ENCODE data around the gene TYSND1.
"Not testable (repeated sequence)": the region's sequence is repeated elsewhere in the genome, so short reads cannot be mapped to it uniquely, and the experiment has no call there.

The TYSND1 gene

DNA sequence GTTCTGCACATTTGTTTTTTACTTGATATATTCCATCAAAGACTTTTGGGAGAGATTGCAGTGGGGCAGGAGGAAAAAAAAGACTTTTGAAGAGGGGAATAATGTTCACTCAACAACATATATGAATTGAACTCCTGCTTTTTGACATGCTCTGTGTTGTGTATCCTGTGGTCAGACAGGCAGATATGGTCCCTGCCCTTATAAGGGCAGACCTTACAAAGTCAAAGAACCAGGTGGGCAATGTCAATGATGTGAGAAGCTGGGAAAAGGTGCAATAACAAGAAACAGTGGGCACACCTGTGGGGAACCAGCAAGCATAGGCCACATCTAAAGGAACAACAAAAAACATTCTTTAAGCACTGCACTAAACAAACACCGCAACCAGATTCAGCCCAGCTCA lies 22.1 kb downstream of the TYSND1 start:
- H3K9me3 ChIP-seq (ENCODE audit: control insufficient read depth, low read length): no peaks in the 10 kb centered on the region
- no peaks in the 10 kb centered on the region for H3K4me1 ChIP-seq (ENCODE audit: control insufficient read depth, insufficient read depth, low read length)
- H3K27ac ChIP-seq (ENCODE audit: insufficient read depth, low read depth, low read length, poor library complexity, severe bottlenecking): no peak overlapping the region
- 100% methylated on average over 1 of the region's 1 CpG for WGBS, 2 experiments
- no peaks in the 10 kb centered on the region for H3K27me3 ChIP-seq (ENCODE audit: control insufficient read depth, insufficient read depth, low read length, poor library complexity, severe bottlenecking)
- no peak overlapping the region for H3K4me3 ChIP-seq (ENCODE audit: insufficient read depth, low read depth, low read length)
- H3K36me3 ChIP-seq (ENCODE audit: control insufficient read depth, insufficient read depth, low read length): no peaks in the 10 kb centered on the region

DNA sequence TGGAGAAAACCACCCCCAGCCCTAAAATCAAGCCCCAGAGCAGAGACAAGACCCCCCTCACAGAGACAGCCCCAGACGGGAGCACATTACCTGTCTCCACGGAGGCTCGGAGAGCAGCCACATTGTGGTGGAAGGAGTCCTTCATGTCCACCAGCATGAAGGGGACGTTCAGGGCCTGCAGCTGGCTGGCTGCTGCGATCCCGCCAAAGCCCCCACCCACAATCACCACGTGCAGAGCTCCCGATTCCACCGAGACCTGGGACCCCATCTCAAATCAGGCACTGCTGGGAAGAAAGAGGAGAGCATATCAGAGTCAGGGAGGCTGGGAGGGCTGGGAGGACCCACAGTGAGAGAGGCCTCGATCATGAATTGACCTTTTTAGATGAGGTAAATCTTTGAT lies 22.7 kb downstream of the TYSND1 start:
- Histone ChIP-seq H3K36me3 (ENCODE audit: control insufficient read depth, insufficient read depth, low read length) (no peaks in the 10 kb centered on the region), H3K9me3 (ENCODE audit: control insufficient read depth, low read length) (no peaks in the 10 kb centered on the region), H3K4me3 (ENCODE audit: insufficient read depth, low read depth, low read length) (no peak overlapping the region), H3K4me1 (ENCODE audit: control insufficient read depth, insufficient read depth, low read length) (no peaks in the 10 kb centered on the region), H3K27ac (ENCODE audit: insufficient read depth, low read depth, low read length, poor library complexity, severe bottlenecking) (no peak overlapping the region), H3K27me3 (ENCODE audit: control insufficient read depth, insufficient read depth, low read length, poor library complexity, severe bottlenecking) (no peaks in the 10 kb centered on the region)
- WGBS, 2 experiments: 92 to 96% methylated on average over 9 to 10 of the region's 10 CpGs

DNA sequence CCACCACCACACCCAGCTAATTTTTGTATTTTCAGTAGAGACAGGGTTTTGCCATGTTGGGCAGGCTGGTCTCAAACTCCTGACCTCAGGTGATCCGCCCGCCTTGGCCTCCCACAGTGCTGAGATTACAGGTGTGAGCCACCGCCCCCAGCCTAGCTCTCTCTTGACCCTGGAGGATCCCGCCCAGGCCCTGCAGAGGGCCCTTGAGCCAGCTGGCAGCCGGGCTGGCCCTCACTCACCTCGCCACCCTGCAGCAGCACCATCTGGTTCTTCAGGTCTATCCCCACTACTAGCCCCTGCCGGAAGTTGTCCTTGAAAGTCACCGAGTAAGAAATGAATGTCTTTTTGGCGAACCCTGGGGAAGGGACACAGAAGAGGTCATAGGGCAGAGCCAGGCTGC lies 23.3 kb downstream of the TYSND1 start:
- not testable (repeated sequence) for H3K4me3 ChIP-seq (ENCODE audit: insufficient read depth, low read depth, low read length); H3K4me1 ChIP-seq (ENCODE audit: control insufficient read depth, insufficient read depth, low read length); H3K27me3 ChIP-seq (ENCODE audit: control insufficient read depth, insufficient read depth, low read length, poor library complexity, severe bottlenecking); H3K36me3 ChIP-seq (ENCODE audit: control insufficient read depth, insufficient read depth, low read length); H3K9me3 ChIP-seq (ENCODE audit: control insufficient read depth, low read length); H3K27ac ChIP-seq (ENCODE audit: insufficient read depth, low read depth, low read length, poor library complexity, severe bottlenecking)
- 94 to 95% methylated on average over 9 of the region's 9 CpGs for WGBS, 2 experiments

DNA sequence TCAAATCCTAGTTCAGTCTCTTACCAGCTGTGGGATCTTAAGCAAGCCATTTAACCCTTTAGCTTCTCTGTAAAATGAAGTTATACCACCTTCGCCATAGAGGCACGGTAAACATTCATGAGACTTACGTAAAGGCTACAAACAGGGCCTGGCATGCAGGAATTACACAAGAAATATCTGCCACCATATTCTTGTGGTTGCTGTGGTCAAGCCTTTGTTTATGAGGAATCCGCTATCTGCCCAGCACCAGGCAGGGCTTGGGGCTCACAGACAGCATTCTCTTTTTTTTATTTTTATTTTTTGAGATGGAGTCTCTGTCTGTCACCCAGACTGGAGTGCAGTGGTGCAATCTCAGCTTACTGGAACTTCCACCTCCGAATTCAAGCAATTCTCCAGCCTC lies 23.8 kb downstream of the TYSND1 start:
- no peak overlapping the region for H3K27ac ChIP-seq (ENCODE audit: insufficient read depth, low read depth, low read length, poor library complexity, severe bottlenecking)
- H3K9me3 ChIP-seq (ENCODE audit: control insufficient read depth, low read length): no peaks in the 10 kb centered on the region
- no peaks in the 10 kb centered on the region for H3K4me1 ChIP-seq (ENCODE audit: control insufficient read depth, insufficient read depth, low read length)
- no peak overlapping the region for H3K4me3 ChIP-seq (ENCODE audit: insufficient read depth, low read depth, low read length)
- no peaks in the 10 kb centered on the region for H3K36me3 ChIP-seq (ENCODE audit: control insufficient read depth, insufficient read depth, low read length)
- no peaks in the 10 kb centered on the region for H3K27me3 ChIP-seq (ENCODE audit: control insufficient read depth, insufficient read depth, low read length, poor library complexity, severe bottlenecking)
- WGBS, 2 experiments: 92 to 94% methylated on average over 5 of the region's 5 CpGs

DNA sequence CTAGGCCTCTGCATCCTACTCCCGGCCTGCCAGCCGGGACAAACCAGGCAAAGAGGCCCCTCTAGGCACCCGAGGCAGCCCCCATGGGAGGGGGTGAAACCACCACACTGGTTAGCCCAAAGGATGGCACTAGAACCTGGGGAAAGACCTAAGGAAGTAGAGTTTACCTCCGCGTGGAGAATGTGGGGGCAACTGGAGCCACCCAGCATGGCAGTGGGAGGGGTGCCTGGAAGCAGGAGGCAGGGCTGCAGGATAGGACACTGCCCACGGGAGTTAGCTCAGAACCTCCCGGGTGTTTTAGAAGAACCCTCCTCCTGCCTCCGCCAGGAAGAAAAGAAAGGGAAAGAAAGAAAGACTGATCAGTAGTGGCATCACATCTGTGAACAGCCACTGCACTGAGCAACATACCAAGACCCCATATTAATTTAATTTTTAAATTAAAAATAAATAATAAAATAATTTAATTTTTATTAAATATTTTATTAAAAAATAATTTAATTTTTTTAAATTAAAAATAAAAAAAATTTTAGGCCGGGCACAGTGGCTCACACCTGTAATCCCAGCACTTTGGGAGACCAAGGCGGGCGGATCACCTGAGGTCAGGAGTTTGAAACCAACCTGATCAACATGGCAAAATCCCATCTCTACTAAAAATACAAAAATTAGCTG lies 25.1 kb downstream of the TYSND1 start:
- H3K27me3 ChIP-seq (ENCODE audit: control insufficient read depth, insufficient read depth, low read length, poor library complexity, severe bottlenecking): no peaks in the 10 kb centered on the region
- 94 to 95% methylated on average over 11 of the region's 11 CpGs for WGBS, 2 experiments
- H3K9me3 ChIP-seq (ENCODE audit: control insufficient read depth, low read length): no peaks in the 10 kb centered on the region
- no peaks in the 10 kb centered on the region for H3K36me3 ChIP-seq (ENCODE audit: control insufficient read depth, insufficient read depth, low read length)
- H3K27ac ChIP-seq (ENCODE audit: insufficient read depth, low read depth, low read length, poor library complexity, severe bottlenecking): no peak overlapping the region
- H3K4me3 ChIP-seq (ENCODE audit: insufficient read depth, low read depth, low read length): no peak overlapping the region
- no peaks in the 10 kb centered on the region for H3K4me1 ChIP-seq (ENCODE audit: control insufficient read depth, insufficient read depth, low read length)

DNA sequence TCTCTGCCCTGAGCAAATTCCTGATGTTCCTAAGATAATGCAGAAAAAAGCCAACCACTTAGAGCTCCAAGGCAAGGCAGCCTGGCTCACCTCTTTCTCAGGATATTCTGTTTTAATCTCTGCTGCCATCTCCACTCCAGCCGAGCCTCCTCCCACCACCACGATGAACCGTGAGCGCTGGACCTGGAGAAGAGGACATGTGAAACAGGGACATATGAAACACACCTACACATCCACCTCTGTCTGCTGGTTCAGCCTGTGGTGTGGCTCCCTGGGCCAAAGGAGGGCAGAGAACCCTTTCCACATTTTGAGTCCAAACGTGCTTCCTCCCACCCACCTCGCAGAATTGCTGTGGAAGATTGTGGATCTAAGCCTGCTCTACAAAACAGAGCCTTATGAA lies 26.1 kb downstream of the TYSND1 start:
- H3K36me3 ChIP-seq (ENCODE audit: control insufficient read depth, insufficient read depth, low read length): no peaks in the 10 kb centered on the region
- no peak overlapping the region for H3K27ac ChIP-seq (ENCODE audit: insufficient read depth, low read depth, low read length, poor library complexity, severe bottlenecking)
- 89 to 93% methylated on average over 6 of the region's 6 CpGs for WGBS, 2 experiments
- H3K4me3 ChIP-seq (ENCODE audit: insufficient read depth, low read depth, low read length): no peak overlapping the region
- H3K9me3 ChIP-seq (ENCODE audit: control insufficient read depth, low read length): no peaks in the 10 kb centered on the region
- H3K27me3 ChIP-seq (ENCODE audit: control insufficient read depth, insufficient read depth, low read length, poor library complexity, severe bottlenecking): no peaks in the 10 kb centered on the region
- H3K4me1 ChIP-seq (ENCODE audit: control insufficient read depth, insufficient read depth, low read length): no peaks in the 10 kb centered on the region

DNA sequence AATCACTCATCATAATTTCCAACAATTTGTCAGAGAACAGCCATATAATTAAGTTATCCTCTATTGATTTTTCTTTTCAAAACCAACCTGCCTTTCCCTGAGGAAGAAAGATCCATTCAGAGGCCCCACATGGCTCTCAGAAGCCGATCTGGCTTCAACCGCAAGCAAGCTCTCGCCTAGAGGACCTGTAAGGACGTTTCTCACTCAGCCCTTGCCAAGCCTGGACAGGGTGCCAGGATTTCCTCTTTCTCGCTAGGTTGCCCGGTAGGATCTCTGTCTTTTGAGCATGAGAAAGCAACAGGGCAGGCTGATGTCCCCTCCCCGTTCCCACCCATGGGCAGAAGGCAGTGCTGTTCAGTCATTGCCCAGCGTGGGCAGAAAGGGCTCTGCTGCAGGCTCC lies 26.9 kb downstream of the TYSND1 start:
- 90 to 91% methylated on average over 8 of the region's 8 CpGs for WGBS, 2 experiments
- Histone ChIP-seq H3K4me1 (ENCODE audit: control insufficient read depth, insufficient read depth, low read length) (no peaks in the 10 kb centered on the region), H3K27ac (ENCODE audit: insufficient read depth, low read depth, low read length, poor library complexity, severe bottlenecking) (no peak overlapping the region), H3K36me3 (ENCODE audit: control insufficient read depth, insufficient read depth, low read length) (no peaks in the 10 kb centered on the region), H3K27me3 (ENCODE audit: control insufficient read depth, insufficient read depth, low read length, poor library complexity, severe bottlenecking) (no peaks in the 10 kb centered on the region), H3K4me3 (ENCODE audit: insufficient read depth, low read depth, low read length) (no peak overlapping the region), H3K9me3 (ENCODE audit: control insufficient read depth, low read length) (no peaks in the 10 kb centered on the region)

DNA sequence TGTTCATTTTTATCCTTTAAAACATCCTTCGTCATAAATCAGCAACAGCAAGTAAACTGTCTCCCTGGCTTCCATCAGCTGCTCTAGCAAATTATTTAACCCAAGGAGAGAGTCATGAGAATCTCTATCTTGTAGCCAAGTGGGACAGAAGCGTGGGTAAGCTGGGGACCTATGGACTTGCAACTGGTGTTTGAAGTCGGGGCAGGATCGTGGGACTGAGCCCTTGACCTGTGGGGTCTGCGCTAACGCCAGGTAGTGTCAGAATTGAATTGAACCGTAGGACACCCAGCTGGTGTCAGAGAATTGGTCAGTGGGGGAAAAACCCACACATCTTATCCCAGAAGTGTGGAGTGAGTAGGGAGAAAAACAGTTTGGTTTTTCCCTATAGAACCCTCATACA lies 27.3 kb downstream of the TYSND1 start:
- no peaks in the 10 kb centered on the region for H3K27me3 ChIP-seq (ENCODE audit: control insufficient read depth, insufficient read depth, low read length, poor library complexity, severe bottlenecking)
- WGBS, 2 experiments: 95% methylated on average over 7 of the region's 7 CpGs
- H3K36me3 ChIP-seq (ENCODE audit: control insufficient read depth, insufficient read depth, low read length): no peaks in the 10 kb centered on the region
- no peak overlapping the region for H3K4me3 ChIP-seq (ENCODE audit: insufficient read depth, low read depth, low read length)
- H3K4me1 ChIP-seq (ENCODE audit: control insufficient read depth, insufficient read depth, low read length): no peaks in the 10 kb centered on the region
- no peaks in the 10 kb centered on the region for H3K9me3 ChIP-seq (ENCODE audit: control insufficient read depth, low read length)
- H3K27ac ChIP-seq (ENCODE audit: insufficient read depth, low read depth, low read length, poor library complexity, severe bottlenecking): no peak overlapping the region

DNA sequence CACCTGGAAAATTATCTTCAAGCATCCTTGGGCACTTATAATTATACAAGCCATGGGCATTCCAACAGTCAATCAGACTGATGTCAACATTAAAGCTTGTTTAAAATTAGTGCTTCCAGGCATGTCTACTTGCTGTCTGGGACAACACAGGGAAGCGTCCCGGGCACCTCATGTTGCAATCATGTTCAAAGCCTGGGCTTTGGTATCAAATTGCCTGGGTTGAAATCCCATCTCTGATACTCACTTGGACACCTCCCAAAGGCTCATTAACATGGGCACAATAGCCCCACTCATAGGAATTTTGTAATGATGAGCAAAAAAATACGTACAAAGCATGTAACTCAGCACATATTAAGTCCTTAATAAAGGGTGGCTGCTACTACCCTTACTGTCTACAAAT lies 28.3 kb downstream of the TYSND1 start:
- Histone ChIP-seq H3K4me1 (ENCODE audit: control insufficient read depth, insufficient read depth, low read length) (no peaks in the 10 kb centered on the region), H3K4me3 (ENCODE audit: insufficient read depth, low read depth, low read length) (no peak overlapping the region), H3K36me3 (ENCODE audit: control insufficient read depth, insufficient read depth, low read length) (no peaks in the 10 kb centered on the region), H3K27ac (ENCODE audit: insufficient read depth, low read depth, low read length, poor library complexity, severe bottlenecking) (no peak overlapping the region), H3K27me3 (ENCODE audit: control insufficient read depth, insufficient read depth, low read length, poor library complexity, severe bottlenecking) (no peaks in the 10 kb centered on the region), H3K9me3 (ENCODE audit: control insufficient read depth, low read length) (no peaks in the 10 kb centered on the region)
- 92 to 93% methylated on average over 3 of the region's 3 CpGs for WGBS, 2 experiments

DNA sequence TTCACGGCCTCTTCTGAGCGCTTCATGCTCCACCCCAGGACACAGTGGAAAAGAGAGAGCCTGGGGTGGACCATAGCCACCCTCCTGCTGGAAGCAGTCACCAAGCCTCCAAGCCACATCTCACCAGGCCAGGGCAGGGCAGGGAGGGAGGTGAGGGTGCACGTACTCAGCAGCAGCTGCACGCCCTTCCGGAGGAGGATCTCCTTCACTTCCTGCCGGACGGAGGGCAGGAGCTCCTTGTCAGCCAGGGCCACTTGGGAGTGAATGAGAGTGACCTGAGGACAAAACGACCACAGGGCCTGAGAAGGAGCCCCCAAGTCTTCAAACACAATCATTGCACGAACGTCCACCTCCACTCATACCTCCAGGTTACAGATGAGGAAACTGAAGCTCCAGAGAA lies 28.9 kb downstream of the TYSND1 start:
- no peak overlapping the region for H3K4me3 ChIP-seq (ENCODE audit: insufficient read depth, low read depth, low read length)
- H3K4me1 ChIP-seq (ENCODE audit: control insufficient read depth, insufficient read depth, low read length): no peaks in the 10 kb centered on the region
- no peaks in the 10 kb centered on the region for H3K27me3 ChIP-seq (ENCODE audit: control insufficient read depth, insufficient read depth, low read length, poor library complexity, severe bottlenecking)
- no peak overlapping the region for H3K27ac ChIP-seq (ENCODE audit: insufficient read depth, low read depth, low read length, poor library complexity, severe bottlenecking)
- no peaks in the 10 kb centered on the region for H3K9me3 ChIP-seq (ENCODE audit: control insufficient read depth, low read length)
- no peaks in the 10 kb centered on the region for H3K36me3 ChIP-seq (ENCODE audit: control insufficient read depth, insufficient read depth, low read length)
- 84 to 91% methylated on average over 10 of the region's 10 CpGs for WGBS, 2 experiments
